ENCODE data around the gene MAST2.

MAST2 gene

DNA sequence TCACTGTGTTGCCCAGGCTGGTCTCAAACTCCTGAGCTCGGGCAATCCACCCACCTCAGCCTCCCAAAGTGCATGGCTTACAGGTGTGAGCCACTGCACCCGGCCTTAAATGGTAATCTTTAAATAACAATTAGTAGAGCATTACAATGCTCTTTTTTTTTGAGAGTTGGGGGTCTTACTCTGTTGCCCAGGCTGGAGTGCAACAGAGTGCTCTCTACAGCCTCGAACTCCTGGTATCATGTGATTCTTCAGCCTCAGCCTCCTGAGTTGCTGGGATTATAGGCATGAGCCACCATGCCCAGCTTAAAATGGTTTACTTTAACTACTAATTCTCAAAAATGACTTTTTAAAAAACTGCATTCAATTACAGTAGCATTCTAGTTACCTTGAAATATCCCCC lies 276.8 kb downstream of the MAST2 start (continued):
- TF ChIP-seq, protein P1, sequence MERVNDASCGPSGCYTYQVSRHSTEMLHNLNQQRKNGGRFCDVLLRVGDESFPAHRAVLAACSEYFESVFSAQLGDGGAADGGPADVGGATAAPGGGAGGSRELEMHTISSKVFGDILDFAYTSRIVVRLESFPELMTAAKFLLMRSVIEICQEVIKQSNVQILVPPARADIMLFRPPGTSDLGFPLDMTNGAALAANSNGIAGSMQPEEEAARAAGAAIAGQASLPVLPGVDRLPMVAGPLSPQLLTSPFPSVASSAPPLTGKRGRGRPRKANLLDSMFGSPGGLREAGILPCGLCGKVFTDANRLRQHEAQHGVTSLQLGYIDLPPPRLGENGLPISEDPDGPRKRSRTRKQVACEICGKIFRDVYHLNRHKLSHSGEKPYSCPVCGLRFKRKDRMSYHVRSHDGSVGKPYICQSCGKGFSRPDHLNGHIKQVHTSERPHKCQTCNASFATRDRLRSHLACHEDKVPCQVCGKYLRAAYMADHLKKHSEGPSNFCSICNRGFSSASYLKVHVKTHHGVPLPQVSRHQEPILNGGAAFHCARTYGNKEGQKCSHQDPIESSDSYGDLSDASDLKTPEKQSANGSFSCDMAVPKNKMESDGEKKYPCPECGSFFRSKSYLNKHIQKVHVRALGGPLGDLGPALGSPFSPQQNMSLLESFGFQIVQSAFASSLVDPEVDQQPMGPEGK (CRISPR knock-in tag; IDR thresholded peaks at IDR 0.05; ENCODE audit: borderline replicate concordance): no peak
- TF ChIP-seq ZNF70 (CRISPR knock-in tag; IDR thresholded peaks at IDR 0.05) (no peak), TCF4 (CRISPR knock-in tag; IDR thresholded peaks at IDR 0.05; ENCODE audit: borderline replicate concordance) (no peak), CSDC2 (CRISPR knock-in tag; IDR thresholded peaks at IDR 0.05) (no peak), ESRRG (CRISPR knock-in tag; IDR thresholded peaks at IDR 0.05) (no peak), CREB5 (CRISPR knock-in tag; IDR thresholded peaks at IDR 0.05; ENCODE audit: low read depth) (no peak)

DNA sequence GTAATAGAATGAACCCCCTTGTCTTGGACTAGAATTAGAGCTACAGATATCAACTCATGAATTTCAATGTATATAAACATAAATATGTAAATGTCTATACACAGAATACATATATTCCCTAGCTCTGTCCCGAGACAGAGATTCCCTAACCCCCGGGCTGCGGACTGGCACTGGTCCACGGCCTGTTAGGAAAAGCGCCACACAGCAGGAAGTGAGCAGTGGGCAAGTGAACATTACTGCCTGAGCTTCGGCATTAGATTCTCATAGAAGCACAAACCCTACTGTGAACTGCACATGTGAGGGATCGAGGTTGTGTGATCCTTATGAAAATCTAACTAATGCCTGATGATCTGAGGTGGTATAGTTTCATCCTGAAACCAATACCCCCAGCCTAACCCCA lies 277.8 kb downstream of the MAST2 start:
- TF ChIP-seq ARNTL (CRISPR knock-in tag; IDR thresholded peaks at IDR 0.05; ENCODE audit: borderline replicate concordance, low read depth): no peak
- no peak for TF ChIP-seq TCF4 (CRISPR knock-in tag; IDR thresholded peaks at IDR 0.05; ENCODE audit: borderline replicate concordance)
- TF ChIP-seq TSHZ2 (CRISPR knock-in tag; IDR thresholded peaks at IDR 0.05): no peak
- TF ChIP-seq ZNF565 (CRISPR knock-in tag; conservative IDR thresholded peaks at IDR 0.05; ENCODE audit: low read depth): no peak
- no peak for TF ChIP-seq OSR1 (CRISPR knock-in tag; IDR thresholded peaks at IDR 0.05)
- TF ChIP-seq, protein P1 (CRISPR knock-in tag; IDR thresholded peaks at IDR 0.05; ENCODE audit: borderline replicate concordance): no peak
- TF ChIP-seq, protein P2, sequence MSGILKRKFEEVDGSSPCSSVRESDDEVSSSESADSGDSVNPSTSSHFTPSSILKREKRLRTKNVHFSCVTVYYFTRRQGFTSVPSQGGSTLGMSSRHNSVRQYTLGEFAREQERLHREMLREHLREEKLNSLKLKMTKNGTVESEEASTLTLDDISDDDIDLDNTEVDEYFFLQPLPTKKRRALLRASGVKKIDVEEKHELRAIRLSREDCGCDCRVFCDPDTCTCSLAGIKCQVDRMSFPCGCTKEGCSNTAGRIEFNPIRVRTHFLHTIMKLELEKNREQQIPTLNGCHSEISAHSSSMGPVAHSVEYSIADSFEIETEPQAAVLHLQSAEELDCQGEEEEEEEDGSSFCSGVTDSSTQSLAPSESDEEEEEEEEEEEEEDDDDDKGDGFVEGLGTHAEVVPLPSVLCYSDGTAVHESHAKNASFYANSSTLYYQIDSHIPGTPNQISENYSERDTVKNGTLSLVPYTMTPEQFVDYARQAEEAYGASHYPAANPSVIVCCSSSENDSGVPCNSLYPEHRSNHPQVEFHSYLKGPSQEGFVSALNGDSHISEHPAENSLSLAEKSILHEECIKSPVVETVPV (CRISPR knock-in tag; IDR thresholded peaks at IDR 0.05): no peak
- TF ChIP-seq ESRRG (CRISPR knock-in tag; IDR thresholded peaks at IDR 0.05): no peak
- ATAC-seq: no peak

- no peak for ATAC-seq
- no peak for TF ChIP-seq RARB (CRISPR knock-in tag; IDR thresholded peaks at IDR 0.05)
- TF ChIP-seq PPARA (CRISPR knock-in tag; IDR thresholded peaks at IDR 0.05; ENCODE audit: borderline replicate concordance): no peak
- no peak for TF ChIP-seq CSDC2 (CRISPR knock-in tag; IDR thresholded peaks at IDR 0.05)
Observed at GRCh38 chr1:46081619-46082018, 278.2 kb downstream of the MAST2 start.

- ATAC-seq: no peak
- no peak for TF ChIP-seq GLIS3 (CRISPR knock-in tag; IDR thresholded peaks at IDR 0.05)
- TF ChIP-seq ARNTL (CRISPR knock-in tag; IDR thresholded peaks at IDR 0.05; ENCODE audit: borderline replicate concordance, low read depth): no peak
- TF ChIP-seq ZNF565 (CRISPR knock-in tag; conservative IDR thresholded peaks at IDR 0.05; ENCODE audit: low read depth): no peak
- TF ChIP-seq, protein P2 (CRISPR knock-in tag; IDR thresholded peaks at IDR 0.05): no peak
- TF ChIP-seq ZNF8 (CRISPR knock-in tag; IDR thresholded peaks at IDR 0.05): no peak
- no peak for TF ChIP-seq SNAI2 (CRISPR knock-in tag; IDR thresholded peaks at IDR 0.05)
- TF ChIP-seq, protein P1 (CRISPR knock-in tag; IDR thresholded peaks at IDR 0.05; ENCODE audit: borderline replicate concordance): no peak
- TF ChIP-seq ESRRG (CRISPR knock-in tag; IDR thresholded peaks at IDR 0.05): no peak
- TF ChIP-seq ZC3H10 (CRISPR knock-in tag; IDR thresholded peaks at IDR 0.05): no peak
- TF ChIP-seq ISL1 (CRISPR knock-in tag; IDR thresholded peaks at IDR 0.05): no peak
- no peak for TF ChIP-seq ZFP3 (CRISPR knock-in tag; IDR thresholded peaks at IDR 0.05)
- TF ChIP-seq RARB (CRISPR knock-in tag; IDR thresholded peaks at IDR 0.05): no peak
- no peak for TF ChIP-seq POU6F1 (CRISPR knock-in tag; IDR thresholded peaks at IDR 0.05; ENCODE audit: borderline replicate concordance, low read depth)
Observed at GRCh38 chr1:46083579-46083978, 280.2 kb downstream of the MAST2 start.

Measured in SK-N-SH treated with all-trans-retinoic acid at 6 μM for 48 hours (cell line).